DOHH2 (cell line): ENCODE results near the gene ALG5.

Source experiments
- H3F3A ChIP-seq: fragments of 200-600 bp; sonication (generic), shearing (Covaris generic); 2 replicates; pipeline ENCODE4 v1.6.0; 2016; ENCODE audit warnings: antibody characterized with exemption, mild to moderate bottlenecking; ENCODE audit not compliant: control insufficient read depth, insufficient read depth
- H3K27ac ChIP-seq: fragments of 200-600 bp; sonication (generic); 2 replicates; pipeline ENCODE4 v1.5.1; 2014; ENCODE audit warnings: low read depth, mild to moderate bottlenecking, low read length, moderate library complexity
- H3K27me3 ChIP-seq: fragments of 200-600 bp; sonication (generic); 2 replicates; pipeline ENCODE4 v1.6.1; 2014; ENCODE audit warnings: mild to moderate bottlenecking, low read length, mixed read lengths; ENCODE audit not compliant: control insufficient read depth
- H3K36me3 ChIP-seq: fragments of 200-600 bp; sonication (generic); 2 replicates; pipeline ENCODE4 v1.6.1; 2014; ENCODE audit warnings: mild to moderate bottlenecking, low read length, moderate library complexity, mixed read lengths; ENCODE audit not compliant: control insufficient read depth
- H3K4me1 ChIP-seq: fragments of 200-600 bp; sonication (generic); 2 replicates; pipeline ENCODE4 v1.6.1; 2014; ENCODE audit warnings: mild to moderate bottlenecking, low read length, mixed read lengths; ENCODE audit not compliant: control insufficient read depth
- H3K4me2 ChIP-seq: fragments of 200-600 bp; sonication (generic); 2 replicates; pipeline ENCODE4 v1.6.0; 2014; ENCODE audit warnings: mild to moderate bottlenecking, low read length, moderate library complexity
- H3K4me3 ChIP-seq: fragments of 200-600 bp; sonication (generic); 2 replicates; pipeline ENCODE4 v1.5.1; 2014; ENCODE audit warnings: mild to moderate bottlenecking, low read length, mixed read lengths
- H3K79me2 ChIP-seq: fragments of 200-600 bp; sonication (generic); 2 replicates; pipeline ENCODE4 v1.6.1; 2014; ENCODE audit warnings: mild to moderate bottlenecking, low read length, mixed read lengths; ENCODE audit not compliant: control insufficient read depth
- H3K9me2 ChIP-seq: fragments of 200-600 bp; sonication (generic); replicated peaks from 2 replicates; pipeline ENCODE4 v1.6.1; 2014; ENCODE audit warnings: mild to moderate bottlenecking, low read length, mixed read lengths; ENCODE audit not compliant: control insufficient read depth
- H3K9me3 ChIP-seq: fragments of 200-600 bp; sonication (generic); 2 replicates; pipeline ENCODE4 v1.6.1; 2014; ENCODE audit warnings: antibody characterized with exemption, low read length, mixed read lengths; ENCODE audit not compliant: control insufficient read depth, insufficient read depth
- H4K20me1 ChIP-seq: fragments of 200-600 bp; sonication (generic); 2 replicates; pipeline ENCODE4 v1.6.0; 2014; ENCODE audit warnings: low read depth, mild to moderate bottlenecking, antibody characterized with exemption, low read length, moderate library complexity; ENCODE audit not compliant: control insufficient read depth, insufficient read depth
- CTCF ChIP-seq: fragments of 200-600 bp; sonication (generic); IDR thresholded peaks from one replicate; pipeline ENCODE4 v1.5.1; 2014; ENCODE audit warnings: antibody characterized with exemption, mild to moderate bottlenecking, low read depth, low read length; ENCODE audit not compliant: poor library complexity, severe bottlenecking
- EZH2phosphoT487 ChIP-seq: fragments of 200-600 bp; sonication (generic); IDR thresholded peaks from 2 replicates; pipeline ENCODE4 v1.6.1; 2017; ENCODE audit warnings: borderline replicate concordance, mild to moderate bottlenecking, antibody characterized with exemption, low read length, moderate library complexity, mixed read lengths

Gene ALG5

GRCh38 chr13:37009692-37010091, 10.6 kb upstream of the ALG5 start:
- TF ChIP-seq CTCF: no peak
- TF ChIP-seq EZH2phosphoT487: no peak
- Histone ChIP-seq H3K79me2 (peaks cover 16% of the 10 kb centered on the region), H3K36me3 (peaks cover 98% of the 10 kb centered on the region), H3K27ac (no peak overlapping the region), H3K4me2 (no peak overlapping the region), H3K4me1 (0 out of 2 replicates have a peak, but pooled peaks cover 4% of the 10 kb centered on the region), H3K4me3 (no peak overlapping the region), H3F3A (peaks cover 30% of the 10 kb centered on the region), H3K9me3 (no peaks in the 10 kb centered on the region), H3K9me2 (no peaks in the 10 kb centered on the region), H4K20me1 (no peaks in the 10 kb centered on the region), H3K27me3 (no peaks in the 10 kb centered on the region)

- peaks cover 14% of the 10 kb centered on the region for H3F3A ChIP-seq
- peaks cover 6% of the 10 kb centered on the region for H4K20me1 ChIP-seq
- peak overlapping the region; percentile 88 for H3K4me2 ChIP-seq
- H3K4me1 ChIP-seq: peaks cover 20% of the 10 kb centered on the region
- H3K36me3 ChIP-seq: peaks cover 69% of the 10 kb centered on the region
- no peaks in the 10 kb centered on the region for H3K9me2 ChIP-seq
- H3K27me3 ChIP-seq: no peaks in the 10 kb centered on the region
- no peak for TF ChIP-seq EZH2phosphoT487
- no peak for TF ChIP-seq CTCF
- H3K9me3 ChIP-seq: no peaks in the 10 kb centered on the region
- peak overlapping the region; percentile 89 for H3K4me3 ChIP-seq
- H3K79me2 ChIP-seq: peaks cover 76% of the 10 kb centered on the region
- peak overlapping the region; percentile 93 for H3K27ac ChIP-seq
These were observed 2.7 kb upstream of the ALG5 start for GRCh38 chr13:37001921-37002250.

GRCh38 chr13:36998624-36999041, 507 bp downstream of the ALG5 start:
- H3K4me2 ChIP-seq: peak overlapping the region; percentile 88
- peaks cover 84% of the 10 kb centered on the region for H3K79me2 ChIP-seq
- TF ChIP-seq EZH2phosphoT487 (no peak), CTCF (no peak)

More at GRCh38 chr13:36998624-36999041, 507 bp downstream of the ALG5 start:
- peaks cover 10% of the 10 kb centered on the region for H4K20me1 ChIP-seq
- H3K9me3 ChIP-seq: no peaks in the 10 kb centered on the region
- no peaks in the 10 kb centered on the region for H3K27me3 ChIP-seq
- H3K4me1 ChIP-seq: peaks cover 23% of the 10 kb centered on the region
- H3K4me3 ChIP-seq: peak overlapping the region; percentile 89
- H3K36me3 ChIP-seq: peaks cover 69% of the 10 kb centered on the region
- peak overlapping the region; percentile 93 for H3K27ac ChIP-seq
- no peaks in the 10 kb centered on the region for H3K9me2 ChIP-seq
- H3F3A ChIP-seq: peaks cover 14% of the 10 kb centered on the region
